A549 (cell line): ENCODE measurements around the gene PTTG2. TPM values are rescaled to one million over a fixed set of nuclear protein-coding genes. Genes with fewer than 3 reads are reported as not detected.

ENCODE experiments used
- ATAC-seq, 2 experiments: fragments of 200-7000 bp in 1 of 2; fragments of >200 bp in 1 of 2; cut with Nextera tagmentation in 1 of 2; cut with Tn5 transposase in 1 of 2; 3 replicates each; pipeline versions ENCODE4 v1.8.0 to v1.9.1; 2018 to 2020; ENCODE audit warnings: mild to moderate bottlenecking in 1 of 2, moderate library complexity in 1 of 2
- CTCF ChIA-PET: fragments of 300-600 bp; sonication (Branson Sonifier 250); formaldehyde crosslinking; extraction: SDS; loops from one replicate; lab custom pipeline; 2021; ENCODE audit warnings: antibody characterized with exemption, inconsistent platforms; lab: Yijun Ruan, JAX
- POLR2A ChIA-PET: fragments of 350-600 bp; formaldehyde crosslinking; extraction: SDS; loops from one replicate; lab custom pipeline; 2021; ENCODE audit warnings: antibody characterized with exemption, inconsistent platforms; lab: Yijun Ruan, JAX
- DNase-seq, 2 experiments: peaks; one replicate each; pipeline versions ENCODE4 v3.0.0 to v3.0.0-alpha.2; 2011 to 2016; ENCODE audit warnings: low read depth in 1 of 2, low spot score in 1 of 2
- FAIRE-seq: peaks from 2 replicates; lab custom pipeline; 2011; peaks lifted over from hg19 to GRCh38; lab: Jason Lieb, UNC
- H3K27ac ChIP-seq, 2 experiments: fragments of >200 bp; sonication (Bioruptor Twin); formaldehyde crosslinking; 3 replicates each; pipeline ENCODE4 v1.5.1; 2016 to 2017
- H3K4me1 ChIP-seq: fragments of >200 bp; sonication (Bioruptor Twin); formaldehyde crosslinking; 3 replicates; pipeline ENCODE4 v1.6.1; 2016
- H3K4me2 ChIP-seq: fragments of >200 bp; sonication (Bioruptor Twin); formaldehyde crosslinking; 3 replicates; pipeline ENCODE4 v1.6.1; 2016
- H3K4me3 ChIP-seq: fragments of >200 bp; sonication (Bioruptor Twin); formaldehyde crosslinking; 3 replicates; pipeline ENCODE4 v1.5.1; 2016
- H3K9me3 ChIP-seq: fragments of >200 bp; sonication (Bioruptor Twin); formaldehyde crosslinking; 3 replicates; pipeline ENCODE4 v1.6.1; 2016
- BHLHE40 ChIP-seq: IDR thresholded peaks from 2 replicates; pipeline ENCODE4 v1.6.1; 2012; ENCODE audit warnings: low read depth, low read length, inconsistent platforms
- CHD2 ChIP-seq: fragments of 150-350 bp; IDR thresholded peaks from 2 replicates; pipeline ENCODE4 v1.6.1; 2014; ENCODE audit warnings: low read length; ENCODE audit not compliant: partially characterized antibody
- EHMT2 ChIP-seq: fragments of 200-600 bp; sonication (generic); IDR thresholded peaks from 2 replicates; pipeline ENCODE4 v1.6.1; 2016; ENCODE audit warnings: antibody characterized with exemption, low read depth, mild to moderate bottlenecking, moderate library complexity
- FOSB ChIP-seq: fragments of 250-450 bp; sonication (Bioruptor Pico); IDR thresholded peaks from 2 replicates; pipeline ENCODE4 v1.5.0; 2020; ENCODE audit warnings: mild to moderate bottlenecking, moderate library complexity
- FOXS1 ChIP-seq: fragments of 250-450 bp; sonication (Bioruptor Pico); IDR thresholded peaks from 2 replicates; pipeline ENCODE4 v1.5.0; 2020; ENCODE audit warnings: mild to moderate bottlenecking, moderate library complexity
- HEYL ChIP-seq: fragments of 250-450 bp; sonication (Bioruptor Pico); IDR thresholded peaks from 2 replicates; pipeline ENCODE4 v1.8.0; 2021; ENCODE audit warnings: mild to moderate bottlenecking, moderate library complexity
- HOXB13 ChIP-seq: fragments of 250-450 bp; sonication (Bioruptor Pico); IDR thresholded peaks from 2 replicates; pipeline ENCODE4 v1.5.0; 2020; ENCODE audit warnings: low read depth, mild to moderate bottlenecking, moderate library complexity
- HOXB5 ChIP-seq: fragments of 250-450 bp; sonication (Bioruptor Pico); IDR thresholded peaks from 2 replicates; pipeline ENCODE4 v1.5.0; 2020; ENCODE audit warnings: mild to moderate bottlenecking, moderate library complexity
- KDM5A ChIP-seq: fragments of 200-600 bp; sonication (generic); IDR thresholded peaks from 2 replicates; pipeline ENCODE4 v1.6.1; 2016; ENCODE audit warnings: antibody characterized with exemption, mild to moderate bottlenecking
- MAZ ChIP-seq: fragments of 150-350 bp; IDR thresholded peaks from 2 replicates; pipeline ENCODE4 v1.6.1; 2014; ENCODE audit warnings: antibody characterized with exemption, low read depth, low read length, borderline replicate concordance
- MYC ChIP-seq: IDR thresholded peaks from 2 replicates; pipeline ENCODE4 v1.6.1; 2012; ENCODE audit warnings: mild to moderate bottlenecking, inconsistent platforms, low read length, improper control_type of control experiment, borderline replicate concordance
- PHF8 ChIP-seq: fragments of 200-600 bp; sonication (generic); IDR thresholded peaks from 2 replicates; pipeline ENCODE4 v1.6.1; 2016; ENCODE audit warnings: low read depth, mild to moderate bottlenecking, antibody characterized with exemption, moderate library complexity, borderline replicate concordance
- POLR2AphosphoS2 ChIP-seq: conservative IDR thresholded peaks from 2 replicates; pipeline ENCODE4 v1.6.1; 2012; ENCODE audit warnings: low read length, improper control_type of control experiment, inconsistent platforms
- RARB ChIP-seq: fragments of 250-450 bp; sonication (Bioruptor Pico); IDR thresholded peaks from 2 replicates; pipeline ENCODE4 v1.8.0; 2021; ENCODE audit warnings: mild to moderate bottlenecking, moderate library complexity
- SREBF2 ChIP-seq: fragments of 450-650 bp; IDR thresholded peaks from 2 replicates; pipeline ENCODE4 v1.6.1; 2014; ENCODE audit warnings: mild to moderate bottlenecking, moderate library complexity
- TFCP2L1 ChIP-seq: fragments of 250-450 bp; sonication (Bioruptor Pico); IDR thresholded peaks from 2 replicates; pipeline ENCODE4 v1.5.0; 2021; ENCODE audit warnings: mild to moderate bottlenecking
- TP53 ChIP-seq: fragments of 250-450 bp; sonication (Bioruptor Pico); IDR thresholded peaks from 2 replicates; pipeline ENCODE4 v1.5.0; 2021; ENCODE audit warnings: mild to moderate bottlenecking, moderate library complexity
- ZC3H11A ChIP-seq: fragments of 450-650 bp; IDR thresholded peaks from 2 replicates; pipeline ENCODE4 v1.6.1; 2014; ENCODE audit warnings: antibody characterized with exemption, mild to moderate bottlenecking
- ZFP36 ChIP-seq: fragments of 450-650 bp; IDR thresholded peaks from 2 replicates; pipeline ENCODE4 v1.6.1; 2014; ENCODE audit warnings: borderline replicate concordance; ENCODE audit not compliant: partially characterized antibody
- ZSCAN20 ChIP-seq: fragments of 250-450 bp; sonication (Bioruptor Pico); IDR thresholded peaks from 2 replicates; pipeline ENCODE4 v1.8.0; 2022; ENCODE audit warnings: mild to moderate bottlenecking, moderate library complexity
- WGBS: methylation state at CpG from one replicate; pipeline ENCODE4 v1.1.6; 2017; ENCODE audit errors: missing lambda C conversion rate; 5-methylcytosine and 5-hydroxymethylcytosine counted together
- polyA plus RNA-seq, 4 experiments: library from polyadenylated mRNA; depleted of rRNA in 3 of 4; stranded (reverse); fragments of >200 nt; fragmentation: RNase III in 1 of 4; extraction: RNeasy Plus Mini Kit Qiagen cat#74134 plus additional on column Dnase treatment in 1 of 4; gene quantifications; 2 replicates in 3 of 4; 3 replicates in 1 of 4; pipeline ENCODE4 v1.2.3, GENCODE V29; 2011 to 2017
- TF ChIP-seq, protein P1 (sequence below): IDR thresholded peaks from 2 replicates; pipeline ENCODE4 v1.6.1; 2012
- TF ChIP-seq, protein P2 (sequence below): fragments of >200 bp; sonication (Bioruptor Twin); formaldehyde crosslinking; IDR thresholded peaks from 3 replicates; pipeline ENCODE4 v1.5.1; 2016
- TF ChIP-seq, protein P3 (sequence below): fragments of 450-650 bp; IDR thresholded peaks from 2 replicates; pipeline ENCODE4 v1.6.1; 2014; ENCODE audit warnings: antibody characterized with exemption
- TF ChIP-seq, protein P4 (sequence below): fragments of 150-350 bp; IDR thresholded peaks from 2 replicates; pipeline ENCODE4 v1.6.1; 2014; ENCODE audit warnings: low read depth, mild to moderate bottlenecking, low read length
- TF ChIP-seq, protein P5 (sequence below): fragments of 200-600 bp; sonication (generic); IDR thresholded peaks from 2 replicates; pipeline ENCODE4 v1.6.1; 2016; ENCODE audit warnings: antibody characterized with exemption, mild to moderate bottlenecking, moderate library complexity
- TF ChIP-seq, protein P6 (sequence below): IDR thresholded peaks from 2 replicates; pipeline ENCODE4 v1.6.1; 2012
- TF ChIP-seq, protein P7 (sequence below): IDR thresholded peaks from 2 replicates; pipeline ENCODE4 v1.6.1; 2012; ENCODE audit warnings: low read depth, borderline replicate concordance

Gene PTTG2
- polyA plus RNA-seq, 2 of the 4 experiments (the other 2 are of a cell fraction) = not detected

DNA sequence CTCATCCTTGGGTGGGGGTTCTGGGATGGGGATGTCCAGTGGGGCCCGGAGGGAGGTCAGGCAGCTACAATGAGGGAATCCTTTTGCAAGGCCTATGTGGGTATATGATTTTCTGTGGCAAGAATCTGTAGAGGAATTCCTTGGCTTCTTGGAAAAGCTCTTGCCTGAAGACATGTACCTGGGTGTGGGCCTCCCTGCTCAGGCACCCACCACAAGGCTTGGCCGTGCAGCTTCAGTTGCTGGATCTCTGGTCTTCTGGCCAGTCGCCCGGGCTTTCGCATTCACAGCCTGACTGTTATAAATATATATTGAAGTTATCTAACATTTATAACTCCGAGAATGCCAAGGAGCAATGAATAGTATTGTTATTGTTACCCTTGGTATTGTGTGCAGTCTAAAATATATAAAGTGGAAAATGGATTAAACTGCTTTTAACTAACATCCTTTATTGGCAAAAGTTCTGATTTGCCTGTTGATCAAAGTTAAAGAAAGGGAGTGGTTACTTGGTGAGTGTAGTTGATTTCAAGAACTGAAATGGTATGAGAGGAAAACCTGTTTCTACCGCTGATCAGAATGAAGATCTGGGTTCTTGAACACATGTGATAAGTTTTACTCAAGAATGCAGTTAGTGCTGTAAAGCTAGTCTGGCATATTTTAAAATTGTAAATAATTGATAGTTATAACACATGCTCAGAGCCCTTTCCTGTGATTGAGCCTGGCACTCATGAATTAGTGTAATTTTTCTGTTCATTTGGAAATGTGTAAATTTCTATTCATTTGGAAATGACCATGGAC, 36.0 kb downstream of the PTTG2 start:
- Histone ChIP-seq H3K4me1 (no peaks in the 10 kb centered on the region), H3K4me2 (no peak overlapping the region), H3K27ac (no peak overlapping the region), H3K9me3 (no peaks in the 10 kb centered on the region), H3K4me3 (no peak overlapping the region)
- 94% methylated on average over 7 of the region's 7 CpGs for WGBS
- FAIRE-seq (no peak), ATAC-seq (no peak), DNase-seq (no peak)
- ChIA-PET CTCF (no interaction called here), POLR2A (no interaction called here)
- TF ChIP-seq HOXB13 (CRISPR knock-in tag) = no peak
- TF ChIP-seq PHF8 = no peak
- no peak for TF ChIP-seq ZC3H11A
- TF ChIP-seq CHD2 = no peak
- TF ChIP-seq ZFP36 = no peak
- no peak for TF ChIP-seq MYC
- TF ChIP-seq EHMT2 = no peak
- TF ChIP-seq, protein P1, sequence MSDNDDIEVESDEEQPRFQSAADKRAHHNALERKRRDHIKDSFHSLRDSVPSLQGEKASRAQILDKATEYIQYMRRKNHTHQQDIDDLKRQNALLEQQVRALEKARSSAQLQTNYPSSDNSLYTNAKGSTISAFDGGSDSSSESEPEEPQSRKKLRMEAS = no peak
- TF ChIP-seq, protein P2, sequence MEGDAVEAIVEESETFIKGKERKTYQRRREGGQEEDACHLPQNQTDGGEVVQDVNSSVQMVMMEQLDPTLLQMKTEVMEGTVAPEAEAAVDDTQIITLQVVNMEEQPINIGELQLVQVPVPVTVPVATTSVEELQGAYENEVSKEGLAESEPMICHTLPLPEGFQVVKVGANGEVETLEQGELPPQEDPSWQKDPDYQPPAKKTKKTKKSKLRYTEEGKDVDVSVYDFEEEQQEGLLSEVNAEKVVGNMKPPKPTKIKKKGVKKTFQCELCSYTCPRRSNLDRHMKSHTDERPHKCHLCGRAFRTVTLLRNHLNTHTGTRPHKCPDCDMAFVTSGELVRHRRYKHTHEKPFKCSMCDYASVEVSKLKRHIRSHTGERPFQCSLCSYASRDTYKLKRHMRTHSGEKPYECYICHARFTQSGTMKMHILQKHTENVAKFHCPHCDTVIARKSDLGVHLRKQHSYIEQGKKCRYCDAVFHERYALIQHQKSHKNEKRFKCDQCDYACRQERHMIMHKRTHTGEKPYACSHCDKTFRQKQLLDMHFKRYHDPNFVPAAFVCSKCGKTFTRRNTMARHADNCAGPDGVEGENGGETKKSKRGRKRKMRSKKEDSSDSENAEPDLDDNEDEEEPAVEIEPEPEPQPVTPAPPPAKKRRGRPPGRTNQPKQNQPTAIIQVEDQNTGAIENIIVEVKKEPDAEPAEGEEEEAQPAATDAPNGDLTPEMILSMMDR = no peak
- no peak for TF ChIP-seq BHLHE40
- TF ChIP-seq, protein P3, sequence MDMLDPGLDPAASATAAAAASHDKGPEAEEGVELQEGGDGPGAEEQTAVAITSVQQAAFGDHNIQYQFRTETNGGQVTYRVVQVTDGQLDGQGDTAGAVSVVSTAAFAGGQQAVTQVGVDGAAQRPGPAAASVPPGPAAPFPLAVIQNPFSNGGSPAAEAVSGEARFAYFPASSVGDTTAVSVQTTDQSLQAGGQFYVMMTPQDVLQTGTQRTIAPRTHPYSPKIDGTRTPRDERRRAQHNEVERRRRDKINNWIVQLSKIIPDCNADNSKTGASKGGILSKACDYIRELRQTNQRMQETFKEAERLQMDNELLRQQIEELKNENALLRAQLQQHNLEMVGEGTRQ = no peak
- no peak for TF ChIP-seq FOXS1 (CRISPR knock-in tag)
- no peak for TF ChIP-seq SREBF2
- no peak for TF ChIP-seq MAZ
- no peak for TF ChIP-seq ZSCAN20 (CRISPR knock-in tag)
- no peak for TF ChIP-seq KDM5A
- TF ChIP-seq HOXB5 (CRISPR knock-in tag) = no peak

DNA sequence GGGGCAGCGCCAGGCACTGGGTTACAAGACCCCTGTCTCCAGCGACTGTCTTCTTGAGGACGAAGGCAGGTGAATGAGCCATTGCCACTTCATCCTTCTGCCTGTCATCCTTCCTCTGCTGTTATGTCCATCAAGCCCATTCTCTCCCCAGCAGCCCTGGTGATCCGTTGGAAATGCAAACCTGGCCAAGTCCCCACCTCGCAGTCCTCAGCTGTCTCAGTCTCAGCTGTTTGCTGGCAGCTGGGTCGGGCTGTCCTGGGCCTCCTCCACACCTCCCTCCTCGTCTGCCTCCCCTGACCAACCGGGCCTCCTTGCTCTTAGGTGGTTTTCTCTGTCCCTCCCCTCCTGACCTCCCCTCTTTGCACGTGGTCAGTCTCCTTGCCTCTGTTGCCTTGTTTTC, 38.0 kb downstream of the PTTG2 start:
- FAIRE-seq = no peak
- TF ChIP-seq FOSB (CRISPR knock-in tag) (no peak), TP53 (no peak), CHD2 (no peak), HOXB5 (CRISPR knock-in tag) (no peak), POLR2AphosphoS2 (no peak), RARB (CRISPR knock-in tag) (no peak), TFCP2L1 (no peak), ZFP36 (no peak), HEYL (no peak)
- TF ChIP-seq, protein P4, sequence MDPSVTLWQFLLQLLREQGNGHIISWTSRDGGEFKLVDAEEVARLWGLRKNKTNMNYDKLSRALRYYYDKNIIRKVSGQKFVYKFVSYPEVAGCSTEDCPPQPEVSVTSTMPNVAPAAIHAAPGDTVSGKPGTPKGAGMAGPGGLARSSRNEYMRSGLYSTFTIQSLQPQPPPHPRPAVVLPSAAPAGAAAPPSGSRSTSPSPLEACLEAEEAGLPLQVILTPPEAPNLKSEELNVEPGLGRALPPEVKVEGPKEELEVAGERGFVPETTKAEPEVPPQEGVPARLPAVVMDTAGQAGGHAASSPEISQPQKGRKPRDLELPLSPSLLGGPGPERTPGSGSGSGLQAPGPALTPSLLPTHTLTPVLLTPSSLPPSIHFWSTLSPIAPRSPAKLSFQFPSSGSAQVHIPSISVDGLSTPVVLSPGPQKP = no peak
- TF ChIP-seq, protein P5, sequence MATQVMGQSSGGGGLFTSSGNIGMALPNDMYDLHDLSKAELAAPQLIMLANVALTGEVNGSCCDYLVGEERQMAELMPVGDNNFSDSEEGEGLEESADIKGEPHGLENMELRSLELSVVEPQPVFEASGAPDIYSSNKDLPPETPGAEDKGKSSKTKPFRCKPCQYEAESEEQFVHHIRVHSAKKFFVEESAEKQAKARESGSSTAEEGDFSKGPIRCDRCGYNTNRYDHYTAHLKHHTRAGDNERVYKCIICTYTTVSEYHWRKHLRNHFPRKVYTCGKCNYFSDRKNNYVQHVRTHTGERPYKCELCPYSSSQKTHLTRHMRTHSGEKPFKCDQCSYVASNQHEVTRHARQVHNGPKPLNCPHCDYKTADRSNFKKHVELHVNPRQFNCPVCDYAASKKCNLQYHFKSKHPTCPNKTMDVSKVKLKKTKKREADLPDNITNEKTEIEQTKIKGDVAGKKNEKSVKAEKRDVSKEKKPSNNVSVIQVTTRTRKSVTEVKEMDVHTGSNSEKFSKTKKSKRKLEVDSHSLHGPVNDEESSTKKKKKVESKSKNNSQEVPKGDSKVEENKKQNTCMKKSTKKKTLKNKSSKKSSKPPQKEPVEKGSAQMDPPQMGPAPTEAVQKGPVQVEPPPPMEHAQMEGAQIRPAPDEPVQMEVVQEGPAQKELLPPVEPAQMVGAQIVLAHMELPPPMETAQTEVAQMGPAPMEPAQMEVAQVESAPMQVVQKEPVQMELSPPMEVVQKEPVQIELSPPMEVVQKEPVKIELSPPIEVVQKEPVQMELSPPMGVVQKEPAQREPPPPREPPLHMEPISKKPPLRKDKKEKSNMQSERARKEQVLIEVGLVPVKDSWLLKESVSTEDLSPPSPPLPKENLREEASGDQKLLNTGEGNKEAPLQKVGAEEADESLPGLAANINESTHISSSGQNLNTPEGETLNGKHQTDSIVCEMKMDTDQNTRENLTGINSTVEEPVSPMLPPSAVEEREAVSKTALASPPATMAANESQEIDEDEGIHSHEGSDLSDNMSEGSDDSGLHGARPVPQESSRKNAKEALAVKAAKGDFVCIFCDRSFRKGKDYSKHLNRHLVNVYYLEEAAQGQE = no peak
- TF ChIP-seq, protein P1 = no peak
- TF ChIP-seq, protein P6, sequence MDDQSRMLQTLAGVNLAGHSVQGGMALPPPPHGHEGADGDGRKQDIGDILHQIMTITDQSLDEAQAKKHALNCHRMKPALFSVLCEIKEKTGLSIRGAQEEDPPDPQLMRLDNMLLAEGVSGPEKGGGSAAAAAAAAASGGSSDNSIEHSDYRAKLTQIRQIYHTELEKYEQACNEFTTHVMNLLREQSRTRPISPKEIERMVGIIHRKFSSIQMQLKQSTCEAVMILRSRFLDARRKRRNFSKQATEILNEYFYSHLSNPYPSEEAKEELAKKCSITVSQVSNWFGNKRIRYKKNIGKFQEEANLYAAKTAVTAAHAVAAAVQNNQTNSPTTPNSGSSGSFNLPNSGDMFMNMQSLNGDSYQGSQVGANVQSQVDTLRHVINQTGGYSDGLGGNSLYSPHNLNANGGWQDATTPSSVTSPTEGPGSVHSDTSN = no peak
- TF ChIP-seq, protein P7, sequence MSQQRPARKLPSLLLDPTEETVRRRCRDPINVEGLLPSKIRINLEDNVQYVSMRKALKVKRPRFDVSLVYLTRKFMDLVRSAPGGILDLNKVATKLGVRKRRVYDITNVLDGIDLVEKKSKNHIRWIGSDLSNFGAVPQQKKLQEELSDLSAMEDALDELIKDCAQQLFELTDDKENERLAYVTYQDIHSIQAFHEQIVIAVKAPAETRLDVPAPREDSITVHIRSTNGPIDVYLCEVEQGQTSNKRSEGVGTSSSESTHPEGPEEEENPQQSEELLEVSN = no peak

More for the DNA sequence above, 38.0 kb downstream of the PTTG2 start:
- ChIA-PET POLR2A (no interaction called here), CTCF (no interaction called here)
- no peak for ATAC-seq
- H3K9me3 ChIP-seq = no peaks in the 10 kb centered on the region
- DNase-seq = no peak
- no peaks in the 10 kb centered on the region for H3K4me1 ChIP-seq
- H3K27ac ChIP-seq = no peak overlapping the region
- no peak overlapping the region for H3K4me3 ChIP-seq
- WGBS = 81% methylated on average over 9 of the region's 9 CpGs
- no peak overlapping the region for H3K4me2 ChIP-seq
